Uterus (tissue), 4 donors: ENCODE results near the gene FMO4. TPM values are rescaled to one million over a fixed set of nuclear protein-coding genes. Genes with fewer than 3 reads are reported as not detected.
"Not testable (repeated sequence)": the region's sequence is repeated elsewhere in the genome, so short reads cannot be mapped to it uniquely, and the experiment has no call there.

ENCODE experiments used
- DNase-seq, 2 donors: peaks; one replicate each; pipeline ENCODE4 v3.0.0-alpha.2; 2019 to 2020
- H3K27ac ChIP-seq, 2 donors: fragments of 200-600 bp; sonication (generic); 1 replicate in 1 of 2; 2 replicates in 1 of 2; pipeline ENCODE4 v1.5.1; 2016 to 2018
- H3K27me3 ChIP-seq, 2 donors: fragments of 200-600 bp; sonication (generic); one replicate each; pipeline ENCODE4 v1.5.1; 2018 to 2019; ENCODE audit warnings: control low read depth in 1 of 2
- H3K36me3 ChIP-seq, 2 donors: fragments of 200-600 bp; sonication (generic); one replicate each; pipeline ENCODE4 v1.5.1; 2019; ENCODE audit warnings: control low read depth in 1 of 2
- H3K4me1 ChIP-seq, 2 donors: fragments of 200-600 bp; sonication (generic); one replicate each; pipeline ENCODE4 v1.5.1; 2018 to 2019; ENCODE audit warnings: control low read depth in 1 of 2
- H3K4me3 ChIP-seq, 2 donors: fragments of 200-600 bp; sonication (generic); 1 replicate in 1 of 2; 2 replicates in 1 of 2; pipeline ENCODE4 v1.5.1; 2018 to 2019; ENCODE audit warnings: mild to moderate bottlenecking in 1 of 2
- H3K9me3 ChIP-seq, 2 donors: fragments of 200-600 bp; sonication (generic); one replicate each; pipeline ENCODE4 v1.5.1; 2019; ENCODE audit warnings: control low read depth in 1 of 2
- POLR2A ChIP-seq, 2 donors: fragments of 450-650 bp; IDR thresholded peaks; one replicate each; pipeline ENCODE4 v1.6.1; 2016; ENCODE audit warnings: antibody characterized with exemption in 2 of 2, mild to moderate bottlenecking in 1 of 2, moderate library complexity in 1 of 2
- intact Hi-C: fragments of 100-400 bp; cut with DNase I; formaldehyde crosslinking; loops from one replicate; pipeline ENCODE4 v1.15.1; 2023; ENCODE audit warnings: low total_unique reads
- total RNA-seq, 4 donors: library from RNA; depleted of rRNA in 3 of 4; stranded (reverse); fragments of >200 nt in 3 of 4; gene quantifications; one replicate each; pipeline versions ENCODE4 v1.1.0 to v1.2.4, GENCODE V29; 2014 to 2023
- TF ChIP-seq, protein P1 (sequence below), 4 experiments: fragments of 200-600 bp in 2 of 4; fragments of 450-650 bp in 2 of 4; sonication (generic) in 2 of 4; IDR thresholded peaks; one replicate each; pipeline ENCODE4 v1.5.1; 2016 to 2019; ENCODE audit warnings: antibody characterized with exemption in 4 of 4, mild to moderate bottlenecking in 2 of 4, moderate library complexity in 1 of 4
- donor health status: DM: yes; HTN: yes; CAD: no.

The FMO4 gene
- total RNA-seq, 4 donors from 2014 or later, result 1.8 to 10.7 (median 4.0) TPM; not detected in 1

- no peak for DNase-seq
Measured at GRCh38 chr1:171352554-171352953, 38.6 kb downstream of the FMO4 start.

DNA sequence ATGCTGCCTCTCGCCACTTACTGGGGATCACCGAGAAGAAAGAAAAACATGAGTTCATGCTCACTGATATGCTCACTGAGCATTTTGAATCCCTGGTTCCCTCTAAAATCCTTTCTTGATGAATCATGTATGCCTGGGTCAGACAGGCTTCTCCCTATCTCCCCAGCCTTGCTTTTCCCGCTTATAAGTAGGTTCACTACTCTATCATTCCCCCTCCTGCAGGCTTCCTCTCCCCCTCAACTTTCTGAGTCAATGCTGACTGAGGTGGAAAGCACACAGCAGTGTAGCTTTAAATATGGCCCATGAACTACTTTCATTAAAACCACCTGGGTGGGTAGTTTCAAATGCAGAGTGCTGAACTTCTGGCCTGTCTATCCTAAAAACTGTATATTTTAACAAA, 41.7 kb downstream of the FMO4 start:
- intact Hi-C loops, result no loop called here
- H3K9me3 ChIP-seq, result no peaks in the 10 kb centered on the region
- H3K4me3 ChIP-seq, result no peak overlapping the region
- H3K4me1 ChIP-seq, result no peaks in the 10 kb centered on the region
- H3K36me3 ChIP-seq, result no peaks in the 10 kb centered on the region
- TF ChIP-seq, protein P1, sequence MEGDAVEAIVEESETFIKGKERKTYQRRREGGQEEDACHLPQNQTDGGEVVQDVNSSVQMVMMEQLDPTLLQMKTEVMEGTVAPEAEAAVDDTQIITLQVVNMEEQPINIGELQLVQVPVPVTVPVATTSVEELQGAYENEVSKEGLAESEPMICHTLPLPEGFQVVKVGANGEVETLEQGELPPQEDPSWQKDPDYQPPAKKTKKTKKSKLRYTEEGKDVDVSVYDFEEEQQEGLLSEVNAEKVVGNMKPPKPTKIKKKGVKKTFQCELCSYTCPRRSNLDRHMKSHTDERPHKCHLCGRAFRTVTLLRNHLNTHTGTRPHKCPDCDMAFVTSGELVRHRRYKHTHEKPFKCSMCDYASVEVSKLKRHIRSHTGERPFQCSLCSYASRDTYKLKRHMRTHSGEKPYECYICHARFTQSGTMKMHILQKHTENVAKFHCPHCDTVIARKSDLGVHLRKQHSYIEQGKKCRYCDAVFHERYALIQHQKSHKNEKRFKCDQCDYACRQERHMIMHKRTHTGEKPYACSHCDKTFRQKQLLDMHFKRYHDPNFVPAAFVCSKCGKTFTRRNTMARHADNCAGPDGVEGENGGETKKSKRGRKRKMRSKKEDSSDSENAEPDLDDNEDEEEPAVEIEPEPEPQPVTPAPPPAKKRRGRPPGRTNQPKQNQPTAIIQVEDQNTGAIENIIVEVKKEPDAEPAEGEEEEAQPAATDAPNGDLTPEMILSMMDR (IDR thresholded peaks at IDR 0.05), result no peak
- TF ChIP-seq POLR2A (IDR thresholded peaks at IDR 0.05), result no peak
- no peak overlapping the region for H3K27ac ChIP-seq
- no peak for DNase-seq
- H3K27me3 ChIP-seq, result no peaks in the 10 kb centered on the region

More at GRCh38 chr1:171352554-171352953, 38.6 kb downstream of the FMO4 start:
- Histone ChIP-seq H3K36me3 (no peaks in the 10 kb centered on the region), H3K4me3 (no peak overlapping the region), H3K9me3 (no peaks in the 10 kb centered on the region), H3K4me1 (no peaks in the 10 kb centered on the region), H3K27me3 (no peaks in the 10 kb centered on the region), H3K27ac (no peak overlapping the region)
- intact Hi-C loops, result no loop called here
- TF ChIP-seq, protein P1 (IDR thresholded peaks at IDR 0.05), result no peak
- TF ChIP-seq POLR2A (IDR thresholded peaks at IDR 0.05), result no peak

GRCh38 chr1:171357179-171357578, 43.2 kb downstream of the FMO4 start:
- no peak for TF ChIP-seq POLR2A (IDR thresholded peaks at IDR 0.05)
- TF ChIP-seq, protein P1 (IDR thresholded peaks at IDR 0.05), result no peak
- no peak overlapping the region for H3K27ac ChIP-seq
- H3K9me3 ChIP-seq, result no peaks in the 10 kb centered on the region
- no peak for DNase-seq
- H3K27me3 ChIP-seq, result no peaks in the 10 kb centered on the region
- H3K4me3 ChIP-seq, result no peak overlapping the region
- no peaks in the 10 kb centered on the region for H3K36me3 ChIP-seq
- intact Hi-C loops, result no loop called here
- H3K4me1 ChIP-seq, result no peaks in the 10 kb centered on the region

- H3K27me3 ChIP-seq, H3K9me3 ChIP-seq, DNase-seq, H3K4me1 ChIP-seq, H3K4me3 ChIP-seq, H3K36me3 ChIP-seq, intact Hi-C loops, H3K27ac ChIP-seq: not testable (repeated sequence)
Measured at GRCh38 chr1:171359355-171359648, 45.3 kb downstream of the FMO4 start.

DNA sequence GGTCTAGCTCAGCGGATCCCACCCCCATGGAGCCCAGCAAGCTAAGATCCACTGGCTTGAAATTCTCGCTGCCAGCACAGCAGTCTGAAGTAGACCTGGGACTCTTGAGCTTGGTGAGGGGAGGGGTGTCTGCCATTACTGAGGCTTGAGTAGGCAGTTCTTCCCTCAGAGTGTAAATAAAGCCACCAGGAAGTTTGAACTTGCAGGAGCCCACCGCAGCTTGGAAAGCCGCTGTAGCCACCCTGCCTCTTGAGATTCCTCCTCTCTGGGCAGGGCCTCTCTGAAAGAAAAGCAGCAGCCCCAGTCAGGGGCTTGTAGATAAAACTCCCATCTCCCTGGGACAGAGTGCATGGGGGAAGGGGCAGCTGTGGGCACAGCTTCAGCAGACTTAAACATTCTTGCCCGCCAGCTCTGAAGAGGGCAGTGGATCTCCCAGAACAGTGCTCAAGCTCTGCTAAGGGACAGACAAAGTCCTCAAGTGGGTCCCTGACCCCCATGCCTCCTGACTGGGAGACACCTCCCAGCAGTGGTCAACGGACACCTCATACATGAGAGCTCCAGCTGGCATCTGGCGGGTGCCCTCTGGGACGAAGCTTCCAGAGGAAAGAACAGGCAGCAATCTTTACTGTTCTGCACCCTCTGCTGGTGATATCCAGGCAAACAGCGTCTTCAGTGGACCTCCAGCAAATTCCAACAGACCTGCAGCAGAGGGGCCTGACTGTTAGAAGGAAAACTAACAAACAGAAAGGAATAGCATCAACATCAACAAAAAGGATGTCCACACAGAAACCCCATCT, 45.9 kb downstream of the FMO4 start:
- H3K27ac ChIP-seq, H3K36me3 ChIP-seq, intact Hi-C loops, H3K4me1 ChIP-seq, H3K4me3 ChIP-seq, DNase-seq, H3K9me3 ChIP-seq, H3K27me3 ChIP-seq: not testable (repeated sequence)

- H3K36me3 ChIP-seq, result no peaks in the 10 kb centered on the region
- no peak overlapping the region for H3K4me3 ChIP-seq
- no peaks in the 10 kb centered on the region for H3K4me1 ChIP-seq
- TF ChIP-seq POLR2A (IDR thresholded peaks at IDR 0.05), result no peak
- TF ChIP-seq, protein P1 (IDR thresholded peaks at IDR 0.05), result no peak
- intact Hi-C loops, result no loop called here
- no peaks in the 10 kb centered on the region for H3K9me3 ChIP-seq
- DNase-seq, result no peak
- H3K27me3 ChIP-seq, result no peaks in the 10 kb centered on the region
- no peak overlapping the region for H3K27ac ChIP-seq
Measured at GRCh38 chr1:171366085-171366484, 52.1 kb downstream of the FMO4 start.
